Activated naive CD8-positive, alpha-beta T cell treated with anti-CD3 and anti-CD28 coated beads, Interleukin-2, amount 10 ng/mL, durations not matched to agents 7 days and 5 days (primary cell): Measurements from ENCODE around the gene OR5M10. TPM values are rescaled to one million over a fixed set of nuclear protein-coding genes. Genes with fewer than 3 reads are reported as not detected.
"Not testable (repeated sequence)": the region's sequence is repeated elsewhere in the genome, so short reads cannot be mapped to it uniquely, and the experiment has no call there.

ENCODE experiments used
- ATAC-seq: fragments of 150-1000 bp; cut with Tn5 transposase; one replicate; pipeline ENCODE4 v1.10.0; 2021; ENCODE audit warnings: low read depth, moderate library complexity
- POLR2A ChIA-PET: fragments of 350-600 bp; sonication (Branson Sonifier 250); formaldehyde crosslinking; loops from one replicate; lab custom pipeline; 2021; ENCODE audit warnings: antibody characterized with exemption; lab: Charles Lee
- DNase-seq: peaks from one replicate; pipeline ENCODE4 v3.0.0; 2021
- H3K27ac Mint-ChIP-seq: one replicate; pipeline ENCODE4 v1.8.0; 2022; ENCODE audit warnings: mild to moderate bottlenecking, mixed read lengths
- H3K27me3 Mint-ChIP-seq: one replicate; pipeline ENCODE4 v1.8.0; 2022; ENCODE audit warnings: mild to moderate bottlenecking, moderate library complexity, mixed read lengths
- H3K36me3 Mint-ChIP-seq: one replicate; pipeline ENCODE4 v1.8.0; 2021; ENCODE audit warnings: mild to moderate bottlenecking, mixed read lengths
- H3K4me1 Mint-ChIP-seq: one replicate; pipeline ENCODE4 v1.8.0; 2021; ENCODE audit warnings: mixed read lengths
- H3K4me3 Mint-ChIP-seq: one replicate; pipeline ENCODE4 v1.8.0; 2022; ENCODE audit warnings: mild to moderate bottlenecking, moderate library complexity, mixed read lengths
- H3K9me3 Mint-ChIP-seq: one replicate; pipeline ENCODE4 v1.8.0; 2021; ENCODE audit warnings: mixed read lengths
- total RNA-seq, 2 experiments: library from RNA; stranded (reverse); gene quantifications; one replicate each; pipeline ENCODE4 v1.2.3, GENCODE V29; 2021

Gene OR5M10
- not detected for total RNA-seq

DNA sequence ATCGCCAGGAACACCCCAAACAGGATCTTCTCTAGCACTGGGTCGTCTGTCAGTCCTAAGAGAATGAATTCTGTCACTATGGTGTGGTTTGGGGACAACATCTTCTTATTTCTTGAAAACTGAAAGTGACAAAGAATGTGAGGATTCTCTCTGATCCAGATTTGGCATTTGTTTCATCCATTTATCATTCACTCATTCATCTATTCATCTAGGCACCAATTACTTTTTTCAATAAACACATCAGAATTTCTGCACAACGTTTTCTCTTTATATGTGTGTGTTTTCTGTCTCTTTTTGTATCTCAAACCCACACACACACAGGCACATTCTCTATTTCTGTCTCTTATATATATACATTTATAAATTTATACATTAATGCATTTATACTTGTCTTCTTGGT lies at the start of gene OR5M10:
OR5M10 (minus strand) TSS at position 101 of the 400 bp plus-strand sequence; CDS start at position 101, 0 bp downstream.
- DNase-seq (no peak), ATAC-seq (no peak)
- H3K36me3 Mint-ChIP-seq: no peaks in the 10 kb centered on the region
- POLR2A ChIA-PET: no interaction called here
- no peaks in the 10 kb centered on the region for H3K4me1 Mint-ChIP-seq
- H3K4me3 Mint-ChIP-seq: no peak within 1 kb of the TSS
- H3K9me3 Mint-ChIP-seq: no peaks in the 10 kb centered on the region
- H3K27ac Mint-ChIP-seq: no peak within 1 kb of the TSS
- no peaks in the 10 kb centered on the region for H3K27me3 Mint-ChIP-seq

- no peaks in the 10 kb centered on the region for H3K4me1 Mint-ChIP-seq
- POLR2A ChIA-PET: no interaction called here
These were observed 48.4 kb upstream of the OR5M10 start for GRCh38 chr11:56625946-56626345.

GRCh38 chr11:56624661-56625110 lies 47.2 kb upstream of the OR5M10 start:
- H3K27me3 Mint-ChIP-seq: no peaks in the 10 kb centered on the region
- no peak overlapping the region for H3K27ac Mint-ChIP-seq
- H3K9me3 Mint-ChIP-seq: no peaks in the 10 kb centered on the region
- no peak for ATAC-seq
- no peak for DNase-seq
- no peaks in the 10 kb centered on the region for H3K4me1 Mint-ChIP-seq
- POLR2A ChIA-PET: no interaction called here
- H3K36me3 Mint-ChIP-seq: no peaks in the 10 kb centered on the region
- no peak overlapping the region for H3K4me3 Mint-ChIP-seq

More at GRCh38 chr11:56625946-56626345, 48.4 kb upstream of the OR5M10 start:
- ATAC-seq (no peak), DNase-seq (no peak)
- H3K9me3 Mint-ChIP-seq: no peaks in the 10 kb centered on the region
- no peak overlapping the region for H3K27ac Mint-ChIP-seq
- no peaks in the 10 kb centered on the region for H3K36me3 Mint-ChIP-seq
- no peak overlapping the region for H3K4me3 Mint-ChIP-seq
- no peaks in the 10 kb centered on the region for H3K27me3 Mint-ChIP-seq

DNA sequence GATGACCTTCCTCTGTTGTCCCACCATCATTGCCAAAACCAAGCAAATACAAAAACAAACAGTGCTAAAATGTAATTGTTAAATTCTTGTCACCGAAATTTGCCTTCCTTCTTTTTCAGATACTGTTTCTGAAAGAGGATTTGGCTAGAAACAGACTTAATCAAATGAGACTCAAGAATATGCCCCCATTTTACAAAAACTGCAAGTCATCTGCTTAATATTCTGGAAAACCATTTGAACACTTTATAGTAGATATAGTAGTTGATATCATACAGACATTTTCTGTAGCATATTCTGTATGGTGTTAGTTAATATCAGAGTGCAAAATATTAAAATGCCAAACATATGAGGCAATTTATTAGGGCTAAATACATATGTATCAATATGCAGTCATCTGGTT lies 33.7 kb upstream of the OR5M10 start:
- Mint-ChIP-seq H3K36me3 (no peaks in the 10 kb centered on the region), H3K9me3 (peaks cover 6% of the 10 kb centered on the region), H3K27ac (no peak overlapping the region), H3K4me3 (no peak overlapping the region), H3K4me1 (no peaks in the 10 kb centered on the region), H3K27me3 (no peaks in the 10 kb centered on the region)
- POLR2A ChIA-PET: no interaction called here
- ATAC-seq: no peak
- no peak for DNase-seq

GRCh38 chr11:56592088-56592717 lies 14.7 kb upstream of the OR5M10 start:
- POLR2A ChIA-PET, H3K27me3 Mint-ChIP-seq, H3K27ac Mint-ChIP-seq, DNase-seq, H3K9me3 Mint-ChIP-seq, H3K4me3 Mint-ChIP-seq, H3K4me1 Mint-ChIP-seq, H3K36me3 Mint-ChIP-seq, ATAC-seq: not testable (repeated sequence)

- H3K36me3 Mint-ChIP-seq: no peaks in the 10 kb centered on the region
- POLR2A ChIA-PET: no interaction called here
- no peak overlapping the region for H3K4me3 Mint-ChIP-seq
- no peak overlapping the region for H3K27ac Mint-ChIP-seq
- DNase-seq (no peak), ATAC-seq (no peak)
- H3K27me3 Mint-ChIP-seq: no peaks in the 10 kb centered on the region
- H3K4me1 Mint-ChIP-seq: no peaks in the 10 kb centered on the region
- peaks cover 12% of the 10 kb centered on the region for H3K9me3 Mint-ChIP-seq
These were observed 18.9 kb downstream of the OR5M10 start for GRCh38 chr11:56558574-56558973.

DNA sequence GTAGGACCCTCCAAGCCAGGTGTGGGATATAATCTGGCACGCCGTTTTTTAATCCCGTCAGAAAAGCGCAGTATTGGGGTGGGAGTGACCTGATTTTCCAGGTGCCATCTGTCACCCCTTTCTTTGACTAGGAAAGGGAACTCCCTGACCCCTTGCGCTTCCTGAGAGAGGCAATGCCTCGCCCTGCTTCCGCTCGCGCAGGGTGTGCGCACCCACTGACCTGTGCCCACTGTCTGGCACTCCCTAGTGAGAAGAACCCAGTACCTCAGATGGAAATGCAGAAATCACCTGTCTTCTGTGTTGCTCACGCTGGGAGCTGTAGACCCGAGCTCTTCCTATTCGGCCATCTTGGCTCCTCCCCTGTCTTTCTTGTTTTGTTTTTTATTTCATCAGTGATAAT lies 22.8 kb downstream of the OR5M10 start:
- DNase-seq, H3K4me1 Mint-ChIP-seq, H3K27me3 Mint-ChIP-seq, H3K9me3 Mint-ChIP-seq, ATAC-seq, H3K36me3 Mint-ChIP-seq, H3K27ac Mint-ChIP-seq, POLR2A ChIA-PET, H3K4me3 Mint-ChIP-seq: not testable (repeated sequence)

DNA sequence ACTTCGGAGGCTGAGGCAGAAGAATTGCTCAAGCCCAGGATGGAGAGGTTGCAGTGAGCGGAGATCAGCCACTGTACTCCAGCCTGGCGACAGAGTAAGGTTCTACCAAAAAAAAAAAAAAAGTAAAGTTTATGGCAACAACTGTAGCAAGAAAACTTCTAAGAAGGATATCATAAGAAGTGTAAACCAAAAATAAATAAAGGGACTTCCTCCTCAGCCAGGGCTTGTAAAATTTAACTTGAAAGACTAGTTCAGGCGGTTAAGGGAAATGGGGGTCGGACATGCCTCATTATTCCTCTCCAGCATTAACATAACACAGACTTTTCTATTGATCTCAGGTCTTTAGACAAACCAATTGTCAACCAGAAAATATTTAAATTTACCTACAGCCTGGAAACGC lies 32.0 kb downstream of the OR5M10 start:
- POLR2A ChIA-PET: no interaction called here
- H3K4me1 Mint-ChIP-seq: no peaks in the 10 kb centered on the region

GRCh38 chr11:56543739-56544138 lies 33.8 kb downstream of the OR5M10 start:
- H3K9me3 Mint-ChIP-seq: peaks cover 10% of the 10 kb centered on the region
- H3K4me1 Mint-ChIP-seq: no peaks in the 10 kb centered on the region
- no peak for DNase-seq
- POLR2A ChIA-PET: no interaction called here
- no peaks in the 10 kb centered on the region for H3K27me3 Mint-ChIP-seq
- H3K27ac Mint-ChIP-seq: no peak overlapping the region
- H3K4me3 Mint-ChIP-seq: no peak overlapping the region
- H3K36me3 Mint-ChIP-seq: no peaks in the 10 kb centered on the region
- no peak for ATAC-seq

More for the DNA sequence above, 32.0 kb downstream of the OR5M10 start:
- H3K36me3 Mint-ChIP-seq: no peaks in the 10 kb centered on the region
- no peak for DNase-seq
- no peak overlapping the region for H3K4me3 Mint-ChIP-seq
- no peak overlapping the region for H3K27ac Mint-ChIP-seq
- H3K9me3 Mint-ChIP-seq: peaks cover 8% of the 10 kb centered on the region
- no peaks in the 10 kb centered on the region for H3K27me3 Mint-ChIP-seq
- no peak for ATAC-seq

GRCh38 chr11:56543157-56543556 lies 34.4 kb downstream of the OR5M10 start, which contains the start of gene OR5M11:
OR5M11 (minus strand) TSS chr11:56543257; CDS start chr11:56543257, 0 bp downstream.
- no peaks in the 10 kb centered on the region for H3K27me3 Mint-ChIP-seq
- H3K9me3 Mint-ChIP-seq: peaks cover 12% of the 10 kb centered on the region
- no peak within 1 kb of the TSS for H3K27ac Mint-ChIP-seq
- no peaks in the 10 kb centered on the region for H3K4me1 Mint-ChIP-seq
- POLR2A ChIA-PET: no interaction called here
- H3K4me3 Mint-ChIP-seq: no peak within 1 kb of the TSS
- DNase-seq (no peak), ATAC-seq (no peak)
- no peaks in the 10 kb centered on the region for H3K36me3 Mint-ChIP-seq

DNA sequence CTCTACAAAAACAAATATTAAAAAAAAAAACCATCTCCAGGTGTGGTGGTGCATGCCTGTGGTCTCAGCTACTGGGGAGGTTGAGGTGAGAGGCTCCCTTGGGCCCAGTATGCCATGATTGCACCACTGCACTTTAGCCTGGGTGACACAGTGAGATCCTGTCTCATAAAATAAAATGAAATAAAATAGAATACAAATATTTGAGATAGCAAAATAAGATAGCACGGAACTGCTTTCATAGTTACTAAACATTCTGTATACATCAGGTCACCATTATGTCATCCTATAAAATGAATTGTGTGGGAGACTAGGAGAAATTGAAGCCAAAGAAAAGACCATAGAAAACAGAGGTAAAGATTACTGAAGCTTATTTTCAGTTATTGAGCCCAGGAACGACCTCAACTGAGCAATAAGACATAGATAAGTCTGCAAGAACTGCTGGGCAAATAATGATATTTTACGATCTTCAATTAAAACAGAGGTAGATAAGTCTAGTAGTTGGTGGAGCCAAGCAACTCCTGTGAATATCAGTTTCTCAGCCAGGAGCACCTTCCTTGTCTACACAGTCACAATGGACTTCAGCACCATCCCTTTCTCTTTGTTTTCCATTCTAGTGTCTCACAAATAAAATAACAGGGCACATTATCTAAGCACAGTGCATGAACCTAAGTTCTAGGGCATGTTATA lies 44.3 kb downstream of the OR5M10 start:
- no peaks in the 10 kb centered on the region for H3K27me3 Mint-ChIP-seq
- ATAC-seq: no peak
- no peak overlapping the region for H3K4me3 Mint-ChIP-seq
- no peak overlapping the region for H3K27ac Mint-ChIP-seq
- no peaks in the 10 kb centered on the region for H3K9me3 Mint-ChIP-seq
- H3K36me3 Mint-ChIP-seq: no peaks in the 10 kb centered on the region
- no peaks in the 10 kb centered on the region for H3K4me1 Mint-ChIP-seq
- POLR2A ChIA-PET: no interaction called here
- DNase-seq: no peak

DNA sequence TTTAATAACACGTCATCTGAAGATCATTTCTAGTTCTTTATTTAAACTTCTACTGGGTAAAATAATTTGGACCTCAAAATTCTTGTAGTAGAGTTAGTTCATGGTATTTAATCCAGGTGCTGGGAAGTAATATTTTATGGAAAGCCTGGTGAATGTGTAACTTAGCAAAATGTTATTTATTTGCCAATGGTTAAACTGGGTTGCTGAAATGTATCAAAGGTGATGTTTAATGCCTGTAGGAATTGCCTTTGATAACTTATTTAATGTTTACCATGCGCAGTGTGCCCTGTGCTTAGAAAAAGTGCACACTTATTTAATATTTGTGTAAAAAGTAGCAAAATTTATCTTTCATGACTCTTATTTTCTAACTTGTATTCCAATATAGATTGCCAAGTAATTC lies 45.7 kb downstream of the OR5M10 start:
- H3K36me3 Mint-ChIP-seq: no peaks in the 10 kb centered on the region
- POLR2A ChIA-PET: no interaction called here
- H3K27ac Mint-ChIP-seq: no peak overlapping the region
- DNase-seq (no peak), ATAC-seq (no peak)
- no peaks in the 10 kb centered on the region for H3K27me3 Mint-ChIP-seq
- no peaks in the 10 kb centered on the region for H3K4me1 Mint-ChIP-seq
- H3K4me3 Mint-ChIP-seq: no peak overlapping the region
- peaks cover 1% of the 10 kb centered on the region for H3K9me3 Mint-ChIP-seq
